ENCODE results near the gene CAMTA1.

Gene CAMTA1

GRCh38 chr1:6996371-6996770 lies 211.1 kb downstream of the CAMTA1 start:
- Histone ChIP-seq H3K9me2 (replicated peaks; ENCODE audit: insufficient read depth, low read length) (no peaks in the 10 kb centered on the region), H3K4me1 (ENCODE audit: low read length) (0 out of 2 replicates have a peak, but pooled peaks cover 5% of the 10 kb centered on the region), H3K4me2 (ENCODE audit: low read depth, low read length) (no peak overlapping the region), H3K36me3 (replicated peaks; ENCODE audit: insufficient read depth, low read length) (no peaks in the 10 kb centered on the region), H3K27ac (ENCODE audit: low read length) (no peak overlapping the region), H3K9ac (ENCODE audit: low read length) (no peak overlapping the region), H4K20me1 (ENCODE audit: insufficient read depth, low read length) (no peaks in the 10 kb centered on the region), H2AFZ (ENCODE audit: low read length) (no peak overlapping the region), H3F3A (ENCODE audit: insufficient read depth, low read length) (no peaks in the 10 kb centered on the region), H3K9me3 (replicated peaks; ENCODE audit: insufficient read depth, low read length) (no peaks in the 10 kb centered on the region), H3K27me3 (replicated peaks; ENCODE audit: insufficient read depth, low read length) (peaks cover 27% of the 10 kb centered on the region), H3K79me2 (ENCODE audit: low read length) (no peaks in the 10 kb centered on the region), H3K4me3 (ENCODE audit: low read length) (no peak overlapping the region)
- peak; percentile 67 for DNase-seq
- no peak for TF ChIP-seq EZH2phosphoT487 (IDR thresholded peaks at IDR 0.05; ENCODE audit: low read length)
- no peak for TF ChIP-seq EZH2 (optimal IDR thresholded peaks at IDR 0.05; ENCODE audit: low read depth, low read length)
- TF ChIP-seq CTCF (IDR thresholded peaks at IDR 0.05; ENCODE audit: low read length), result no peak

- no peaks in the 10 kb centered on the region for H3K9me2 ChIP-seq (replicated peaks; ENCODE audit: insufficient read depth, low read length)
- no peak for DNase-seq
- no peaks in the 10 kb centered on the region for H4K20me1 ChIP-seq (ENCODE audit: insufficient read depth, low read length)
- H3F3A ChIP-seq (ENCODE audit: insufficient read depth, low read length), result no peaks in the 10 kb centered on the region
- H3K4me2 ChIP-seq (ENCODE audit: low read depth, low read length), result no peak overlapping the region
- no peaks in the 10 kb centered on the region for H3K9me3 ChIP-seq (replicated peaks; ENCODE audit: insufficient read depth, low read length)
- TF ChIP-seq CTCF (IDR thresholded peaks at IDR 0.05; ENCODE audit: low read length) (no peak), EZH2 (optimal IDR thresholded peaks at IDR 0.05; ENCODE audit: low read depth, low read length) (no peak), EZH2phosphoT487 (IDR thresholded peaks at IDR 0.05; ENCODE audit: low read length) (no peak)
- H3K9ac ChIP-seq (ENCODE audit: low read length), result no peak overlapping the region
- 0 out of 2 replicates have a peak, but pooled peaks cover 5% of the 10 kb centered on the region for H3K4me1 ChIP-seq (ENCODE audit: low read length)
- no peak overlapping the region for H2AFZ ChIP-seq (ENCODE audit: low read length)
- H3K27me3 ChIP-seq (replicated peaks; ENCODE audit: insufficient read depth, low read length), result peaks cover 26% of the 10 kb centered on the region
- H3K79me2 ChIP-seq (ENCODE audit: low read length), result no peaks in the 10 kb centered on the region
- H3K36me3 ChIP-seq (replicated peaks; ENCODE audit: insufficient read depth, low read length), result no peaks in the 10 kb centered on the region
- H3K27ac ChIP-seq (ENCODE audit: low read length), result no peak overlapping the region
- no peak overlapping the region for H3K4me3 ChIP-seq (ENCODE audit: low read length)
Measured at GRCh38 chr1:6996866-6997265, 211.6 kb downstream of the CAMTA1 start.

- H3K9me2 ChIP-seq (replicated peaks; ENCODE audit: insufficient read depth, low read length), result no peaks in the 10 kb centered on the region
- no peaks in the 10 kb centered on the region for H3F3A ChIP-seq (ENCODE audit: insufficient read depth, low read length)
- DNase-seq, result no peak
- H2AFZ ChIP-seq (ENCODE audit: low read length), result no peak overlapping the region
- H3K4me2 ChIP-seq (ENCODE audit: low read depth, low read length), result no peak overlapping the region
- H3K27me3 ChIP-seq (replicated peaks; ENCODE audit: insufficient read depth, low read length), result peaks cover 33% of the 10 kb centered on the region
- H4K20me1 ChIP-seq (ENCODE audit: insufficient read depth, low read length), result no peaks in the 10 kb centered on the region
- no peaks in the 10 kb centered on the region for H3K36me3 ChIP-seq (replicated peaks; ENCODE audit: insufficient read depth, low read length)
- no peaks in the 10 kb centered on the region for H3K79me2 ChIP-seq (ENCODE audit: low read length)
- no peak overlapping the region for H3K9ac ChIP-seq (ENCODE audit: low read length)
- no peak overlapping the region for H3K4me3 ChIP-seq (ENCODE audit: low read length)
- no peaks in the 10 kb centered on the region for H3K9me3 ChIP-seq (replicated peaks; ENCODE audit: insufficient read depth, low read length)
- TF ChIP-seq EZH2phosphoT487 (IDR thresholded peaks at IDR 0.05; ENCODE audit: low read length), result no peak
- H3K27ac ChIP-seq (ENCODE audit: low read length), result no peak overlapping the region
- 0 out of 2 replicates have a peak, but pooled peaks cover 5% of the 10 kb centered on the region for H3K4me1 ChIP-seq (ENCODE audit: low read length)
Measured at GRCh38 chr1:6998267-6998666, 213.0 kb downstream of the CAMTA1 start.

GRCh38 chr1:6999826-7000225 lies 214.6 kb downstream of the CAMTA1 start:
- Histone ChIP-seq H3K36me3 (replicated peaks; ENCODE audit: insufficient read depth, low read length) (no peaks in the 10 kb centered on the region), H3K9me2 (replicated peaks; ENCODE audit: insufficient read depth, low read length) (no peaks in the 10 kb centered on the region), H3K27ac (ENCODE audit: low read length) (no peak overlapping the region), H3K79me2 (ENCODE audit: low read length) (no peaks in the 10 kb centered on the region), H3K4me3 (ENCODE audit: low read length) (no peak overlapping the region), H3K4me1 (ENCODE audit: low read length) (0 out of 2 replicates have a peak, but pooled peaks cover 5% of the 10 kb centered on the region), H3K9me3 (replicated peaks; ENCODE audit: insufficient read depth, low read length) (no peaks in the 10 kb centered on the region), H3F3A (ENCODE audit: insufficient read depth, low read length) (no peaks in the 10 kb centered on the region), H2AFZ (ENCODE audit: low read length) (no peak overlapping the region), H3K9ac (ENCODE audit: low read length) (no peak overlapping the region), H4K20me1 (ENCODE audit: insufficient read depth, low read length) (no peaks in the 10 kb centered on the region), H3K27me3 (replicated peaks; ENCODE audit: insufficient read depth, low read length) (peaks cover 41% of the 10 kb centered on the region), H3K4me2 (ENCODE audit: low read depth, low read length) (no peak overlapping the region)
- TF ChIP-seq EZH2phosphoT487 (IDR thresholded peaks at IDR 0.05; ENCODE audit: low read length) (no peak), CTCF (IDR thresholded peaks at IDR 0.05; ENCODE audit: low read length) (no peak), EZH2 (optimal IDR thresholded peaks at IDR 0.05; ENCODE audit: low read depth, low read length) (no peak)
- DNase-seq, result no peak
